ENCODE results near the gene CIDEC. TPM values are rescaled to one million over a fixed set of nuclear protein-coding genes. Genes with fewer than 3 reads are reported as not detected.

CIDEC gene
- total and polyA plus RNA-seq, 8 donors, result 0.18 to 0.68 (median 0.27) TPM; not detected in 4

GRCh38 chr3:9887480-9887879 is 7.4 kb upstream of the CIDEC start:
- H3K36me3 ChIP-seq, result peaks cover 0 to under 1% of the 10 kb centered on the region in 2 donors
- no peaks in the 10 kb centered on the region for H3K27me3 ChIP-seq
- H3K27ac ChIP-seq, result no peak overlapping the region
- H3K9me3 ChIP-seq, result no peaks in the 10 kb centered on the region
- no peak for DNase-seq
- TF ChIP-seq, protein P1, sequence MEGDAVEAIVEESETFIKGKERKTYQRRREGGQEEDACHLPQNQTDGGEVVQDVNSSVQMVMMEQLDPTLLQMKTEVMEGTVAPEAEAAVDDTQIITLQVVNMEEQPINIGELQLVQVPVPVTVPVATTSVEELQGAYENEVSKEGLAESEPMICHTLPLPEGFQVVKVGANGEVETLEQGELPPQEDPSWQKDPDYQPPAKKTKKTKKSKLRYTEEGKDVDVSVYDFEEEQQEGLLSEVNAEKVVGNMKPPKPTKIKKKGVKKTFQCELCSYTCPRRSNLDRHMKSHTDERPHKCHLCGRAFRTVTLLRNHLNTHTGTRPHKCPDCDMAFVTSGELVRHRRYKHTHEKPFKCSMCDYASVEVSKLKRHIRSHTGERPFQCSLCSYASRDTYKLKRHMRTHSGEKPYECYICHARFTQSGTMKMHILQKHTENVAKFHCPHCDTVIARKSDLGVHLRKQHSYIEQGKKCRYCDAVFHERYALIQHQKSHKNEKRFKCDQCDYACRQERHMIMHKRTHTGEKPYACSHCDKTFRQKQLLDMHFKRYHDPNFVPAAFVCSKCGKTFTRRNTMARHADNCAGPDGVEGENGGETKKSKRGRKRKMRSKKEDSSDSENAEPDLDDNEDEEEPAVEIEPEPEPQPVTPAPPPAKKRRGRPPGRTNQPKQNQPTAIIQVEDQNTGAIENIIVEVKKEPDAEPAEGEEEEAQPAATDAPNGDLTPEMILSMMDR (IDR thresholded peaks at IDR 0.05), result no peak
- intact Hi-C loops (cut with DNase I), result no loop called here
- peaks cover 7 to 21% of the 10 kb centered on the region in 2 donors for H3K4me1 ChIP-seq
- no peak overlapping the region for H3K4me3 ChIP-seq
- no peak for ATAC-seq

DNA sequence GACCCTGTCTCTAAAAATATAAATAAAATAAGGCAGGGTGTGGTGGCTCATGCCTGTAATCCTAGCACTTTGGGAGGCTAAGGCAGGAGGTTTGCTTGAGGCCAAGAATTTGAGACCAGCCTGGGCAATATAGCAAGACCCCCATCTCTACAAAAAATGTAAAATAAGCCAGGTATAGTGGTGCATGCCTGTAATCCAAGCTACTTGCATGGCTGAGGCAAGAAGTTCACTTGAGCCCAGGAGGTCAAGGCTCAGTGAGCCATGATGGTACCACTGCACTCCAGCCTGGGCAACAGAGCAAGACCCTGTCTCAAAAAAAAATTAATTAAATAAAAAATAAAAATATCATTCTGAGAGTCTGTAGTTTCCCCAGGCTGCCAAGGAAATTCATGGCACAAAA is 6.3 kb upstream of the CIDEC start:
- DNase-seq, result no peak
- TF ChIP-seq, protein P1 (IDR thresholded peaks at IDR 0.05), result no peak
- Histone ChIP-seq H3K27ac (no peak overlapping the region), H3K9me3 (no peaks in the 10 kb centered on the region), H3K36me3 (no peaks in the 10 kb centered on the region), H3K4me3 (no peak overlapping the region), H3K27me3 (no peaks in the 10 kb centered on the region), H3K4me1 (peaks cover 3 to 10% of the 10 kb centered on the region in 2 donors)
- intact Hi-C loops (cut with DNase I), result no loop called here
- no peak for ATAC-seq

- Histone ChIP-seq H3K36me3 (no peaks in the 10 kb centered on the region), H3K4me1 (peaks cover 0 to 1% of the 10 kb centered on the region in 2 donors), H3K4me3 (no peak overlapping the region), H3K9me3 (no peaks in the 10 kb centered on the region), H3K27ac (no peak overlapping the region), H3K27me3 (no peaks in the 10 kb centered on the region)
- intact Hi-C loops (cut with DNase I), result no loop called here
- ATAC-seq (peak; percentile 46), DNase-seq (no peak)
- TF ChIP-seq, protein P1 (IDR thresholded peaks at IDR 0.05), result no peak
Observed at GRCh38 chr3:9884555-9885165, 4.6 kb upstream of the CIDEC start.

- ATAC-seq, result no peak
- Histone ChIP-seq H3K4me1 (no peaks in the 10 kb centered on the region), H3K27ac (no peak overlapping the region), H3K27me3 (no peaks in the 10 kb centered on the region), H3K9me3 (no peaks in the 10 kb centered on the region), H3K4me3 (no peak overlapping the region), H3K36me3 (no peaks in the 10 kb centered on the region)
- no peak for DNase-seq
- TF ChIP-seq, protein P1 (IDR thresholded peaks at IDR 0.05), result no peak
- intact Hi-C loops (cut with DNase I), result no loop called here
Observed at GRCh38 chr3:9883706-9884554, 3.9 kb upstream of the CIDEC start.

GRCh38 chr3:9881441-9881840 is 1.4 kb upstream of the CIDEC start:
- Histone ChIP-seq H3K27ac (no peak overlapping the region), H3K4me1 (no peaks in the 10 kb centered on the region), H3K27me3 (no peaks in the 10 kb centered on the region), H3K36me3 (no peaks in the 10 kb centered on the region), H3K9me3 (no peaks in the 10 kb centered on the region), H3K4me3 (no peak overlapping the region)
- intact Hi-C loops (cut with DNase I), result no loop called here
- ATAC-seq (no peak), DNase-seq (no peak)
- TF ChIP-seq, protein P1 (IDR thresholded peaks at IDR 0.05), result no peak
